Large intestine (tissue), 3 donors: ENCODE results near the gene TAF4. TPM values are rescaled to one million over a fixed set of nuclear protein-coding genes. Genes with fewer than 3 reads are reported as not detected.
"Not testable (repeated sequence)": the region's sequence is repeated elsewhere in the genome, so short reads cannot be mapped to it uniquely, and the experiment has no call there.

Experiments
- DNase-seq, 2 donors: peaks; one replicate each; pipeline versions ENCODE4 v3.0.0 to v3.0.0-alpha.2; 2013
- H3K27ac ChIP-seq: one replicate; pipeline ENCODE4 v1.5.1; 2013; ENCODE audit warnings: low read length
- H3K27me3 ChIP-seq: 2 replicates; pipeline ENCODE4 v1.6.1; 2013; ENCODE audit warnings: low read length; ENCODE audit not compliant: control insufficient read depth, insufficient read depth
- H3K36me3 ChIP-seq: 2 replicates; pipeline ENCODE4 v1.6.1; 2013; ENCODE audit warnings: low read length; ENCODE audit not compliant: control insufficient read depth, insufficient read depth
- H3K4me1 ChIP-seq: one replicate; pipeline ENCODE4 v1.6.1; 2013; ENCODE audit warnings: low read length; ENCODE audit not compliant: control insufficient read depth, insufficient read depth
- H3K4me3 ChIP-seq: one replicate; pipeline ENCODE4 v1.5.1; 2013; ENCODE audit warnings: low read length
- H3K9me3 ChIP-seq: one replicate; pipeline ENCODE4 v1.6.1; 2013; ENCODE audit warnings: mild to moderate bottlenecking, low read depth, low read length, moderate library complexity; ENCODE audit not compliant: control insufficient read depth
- WGBS: methylation state at CpG from one replicate; pipeline ENCODE4 v1.1.5; 2013; ENCODE audit warnings: low lambda C conversion rate; ENCODE audit not compliant: insufficient coverage; 5-methylcytosine and 5-hydroxymethylcytosine counted together
- polyA plus RNA-seq: library from polyadenylated mRNA; unstranded; fragments of 120-200 nt; gene quantifications from one replicate; pipeline ENCODE4 v1.2.1, GENCODE V29; 2013

Gene TAF4
- polyA plus RNA-seq, 1 donor = 17.4 TPM

DNA sequence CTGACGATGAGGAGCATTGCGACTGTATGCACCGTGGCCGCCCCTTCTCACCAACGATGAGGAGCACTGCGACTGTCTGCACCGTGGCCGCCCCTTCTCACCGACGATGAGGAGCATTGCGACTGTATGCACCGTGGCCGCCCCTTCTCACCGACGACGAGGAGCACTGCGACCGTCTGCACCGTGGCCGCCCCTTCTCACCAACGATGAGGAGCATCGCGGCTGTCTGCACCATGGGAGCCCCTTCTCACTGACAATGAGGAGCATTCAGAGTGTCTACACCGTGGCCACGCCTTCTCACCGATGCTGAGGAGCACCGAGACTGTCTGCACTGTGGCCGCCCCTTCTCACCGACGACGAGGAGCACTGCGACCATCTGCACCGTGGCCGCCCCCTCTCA, 120.7 kb downstream of the TAF4 start:
- DNase-seq, H3K4me1 ChIP-seq, H3K4me3 ChIP-seq, H3K27me3 ChIP-seq, H3K36me3 ChIP-seq, H3K27ac ChIP-seq, H3K9me3 ChIP-seq: not testable (repeated sequence)
- no CpG with 5 or more reads among the region's 34 CpGs for WGBS

DNA sequence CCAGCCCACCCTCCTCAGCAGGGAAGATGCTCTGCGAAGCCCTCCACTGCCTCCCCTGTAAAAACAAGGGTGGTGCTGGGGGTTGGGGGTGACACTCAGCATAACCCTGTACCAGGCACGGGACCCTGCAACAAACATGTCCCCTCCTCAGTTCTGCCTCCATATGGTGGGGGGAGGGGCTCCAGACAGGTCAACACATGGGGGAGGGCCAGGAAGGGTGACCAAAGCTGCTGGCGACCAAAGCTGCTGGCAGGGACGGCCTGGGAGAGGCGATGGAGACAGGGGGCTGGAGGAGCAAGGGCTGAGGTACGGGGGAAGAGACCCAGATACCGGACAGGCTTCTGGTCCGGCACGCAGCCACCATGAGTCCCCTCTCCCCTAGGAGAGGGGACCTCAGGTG, 123.2 kb downstream of the TAF4 start:
- no peaks in the 10 kb centered on the region for H3K4me1 ChIP-seq
- H3K4me3 ChIP-seq = no peak overlapping the region
- H3K27me3 ChIP-seq = no peaks in the 10 kb centered on the region
- H3K27ac ChIP-seq = no peak overlapping the region
- no CpG with 5 or more reads among the region's 9 CpGs for WGBS
- no peaks in the 10 kb centered on the region for H3K9me3 ChIP-seq
- no peaks in the 10 kb centered on the region for H3K36me3 ChIP-seq
- no peak for DNase-seq

DNA sequence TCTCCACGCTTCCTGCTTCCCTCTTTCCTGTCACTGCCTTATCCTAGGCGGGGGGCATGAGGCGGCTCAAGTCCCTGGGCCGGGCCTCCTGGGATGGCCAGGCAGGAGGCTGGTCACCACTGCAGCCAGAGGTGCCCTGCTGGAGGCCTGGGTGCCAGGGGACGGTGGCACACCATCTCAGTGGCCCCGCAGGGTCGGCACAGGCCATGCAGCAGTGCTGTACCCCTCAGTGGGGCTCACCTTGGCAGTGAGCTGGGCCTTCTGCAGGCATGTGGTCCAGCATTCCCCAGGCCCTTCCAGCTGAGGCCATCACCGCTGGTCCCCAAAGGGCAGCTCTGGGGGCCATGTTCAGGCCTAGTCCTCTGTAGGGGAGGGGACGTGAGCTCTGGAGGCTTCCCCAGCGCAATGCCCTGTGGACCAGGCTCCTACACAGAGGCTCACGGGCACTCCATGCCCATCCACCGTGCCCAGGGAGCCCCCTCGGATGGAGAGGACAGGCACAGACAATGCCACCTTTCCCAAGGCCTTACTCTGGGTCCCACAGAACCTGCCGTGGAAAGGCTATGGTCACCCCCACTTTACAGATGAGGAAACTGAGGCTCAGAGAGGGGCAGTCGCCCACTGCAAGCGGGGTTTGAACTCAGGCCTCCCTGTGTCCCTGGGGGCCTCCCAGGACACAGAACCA, 123.8 kb downstream of the TAF4 start:
- no peaks in the 10 kb centered on the region for H3K36me3 ChIP-seq
- no peak overlapping the region for H3K4me3 ChIP-seq
- no peak overlapping the region for H3K27ac ChIP-seq
- no peaks in the 10 kb centered on the region for H3K27me3 ChIP-seq
- no peak for DNase-seq
- H3K9me3 ChIP-seq = no peaks in the 10 kb centered on the region
- no peaks in the 10 kb centered on the region for H3K4me1 ChIP-seq
- WGBS = no CpG with 5 or more reads among the region's 16 CpGs

DNA sequence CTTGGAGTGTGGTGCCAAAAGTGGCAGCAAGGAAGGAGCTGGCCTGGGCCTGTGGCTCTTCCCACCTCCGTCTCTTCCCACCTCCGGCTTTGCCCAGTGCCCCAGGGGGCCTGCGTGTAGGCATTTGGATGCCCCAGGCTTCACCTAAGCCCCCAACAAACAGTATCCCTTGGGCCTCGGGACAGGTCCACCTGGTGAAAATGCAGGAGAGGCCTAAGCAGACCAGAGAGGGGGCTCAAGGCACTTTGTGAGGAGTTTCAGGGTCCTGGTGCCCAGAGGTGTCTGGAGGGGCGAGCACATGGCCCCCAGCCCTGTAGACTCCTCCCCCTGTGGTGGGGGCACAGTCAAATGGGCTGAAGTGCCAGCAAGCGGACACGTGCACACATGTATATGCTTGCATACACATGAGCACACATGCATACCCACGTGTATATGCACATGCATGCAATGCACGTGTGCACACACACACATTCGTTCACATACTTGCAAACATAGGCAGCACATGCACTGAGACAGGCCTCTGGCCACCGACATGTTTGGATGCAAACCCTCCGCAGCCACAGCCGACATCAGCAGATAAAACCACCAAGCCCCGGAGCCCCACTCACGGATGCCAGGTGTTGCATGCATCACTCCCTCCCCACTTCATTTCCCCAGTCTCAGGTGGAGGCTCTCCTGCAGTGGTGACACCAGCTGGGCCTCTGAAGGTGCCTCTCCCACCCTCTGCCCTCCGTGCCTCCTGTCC, 124.5 kb downstream of the TAF4 start:
- no CpG with 5 or more reads among the region's 16 CpGs for WGBS
- Histone ChIP-seq H3K27me3 (no peaks in the 10 kb centered on the region), H3K27ac (no peak overlapping the region), H3K4me3 (no peak overlapping the region), H3K4me1 (no peaks in the 10 kb centered on the region), H3K9me3 (no peaks in the 10 kb centered on the region), H3K36me3 (no peaks in the 10 kb centered on the region)
- DNase-seq = no peak

DNA sequence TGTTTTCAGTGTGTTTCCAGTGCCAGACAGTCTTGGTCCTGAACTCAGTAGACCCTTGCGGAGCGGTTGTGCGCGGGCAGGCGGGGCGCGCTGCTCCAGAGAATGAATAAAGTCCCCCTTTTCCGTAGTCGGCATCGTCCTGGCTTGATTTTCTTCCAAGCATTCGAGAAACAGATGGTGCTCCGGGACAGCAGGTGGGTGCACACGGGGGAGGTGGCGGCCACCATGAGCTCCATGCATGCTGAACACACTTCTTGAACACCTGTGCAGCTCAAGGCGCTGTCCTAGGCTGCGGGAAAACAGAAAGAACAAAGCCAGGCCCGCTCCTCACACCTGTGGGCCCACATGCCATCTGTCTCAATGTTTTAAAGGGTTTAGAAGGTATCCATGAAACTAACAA, 125.2 kb downstream of the TAF4 start:
- no peaks in the 10 kb centered on the region for H3K27me3 ChIP-seq
- H3K36me3 ChIP-seq = no peaks in the 10 kb centered on the region
- no CpG with 5 or more reads among the region's 17 CpGs for WGBS
- no peak overlapping the region for H3K27ac ChIP-seq
- DNase-seq = no peak
- no peaks in the 10 kb centered on the region for H3K9me3 ChIP-seq
- no peak overlapping the region for H3K4me3 ChIP-seq
- H3K4me1 ChIP-seq = no peaks in the 10 kb centered on the region

DNA sequence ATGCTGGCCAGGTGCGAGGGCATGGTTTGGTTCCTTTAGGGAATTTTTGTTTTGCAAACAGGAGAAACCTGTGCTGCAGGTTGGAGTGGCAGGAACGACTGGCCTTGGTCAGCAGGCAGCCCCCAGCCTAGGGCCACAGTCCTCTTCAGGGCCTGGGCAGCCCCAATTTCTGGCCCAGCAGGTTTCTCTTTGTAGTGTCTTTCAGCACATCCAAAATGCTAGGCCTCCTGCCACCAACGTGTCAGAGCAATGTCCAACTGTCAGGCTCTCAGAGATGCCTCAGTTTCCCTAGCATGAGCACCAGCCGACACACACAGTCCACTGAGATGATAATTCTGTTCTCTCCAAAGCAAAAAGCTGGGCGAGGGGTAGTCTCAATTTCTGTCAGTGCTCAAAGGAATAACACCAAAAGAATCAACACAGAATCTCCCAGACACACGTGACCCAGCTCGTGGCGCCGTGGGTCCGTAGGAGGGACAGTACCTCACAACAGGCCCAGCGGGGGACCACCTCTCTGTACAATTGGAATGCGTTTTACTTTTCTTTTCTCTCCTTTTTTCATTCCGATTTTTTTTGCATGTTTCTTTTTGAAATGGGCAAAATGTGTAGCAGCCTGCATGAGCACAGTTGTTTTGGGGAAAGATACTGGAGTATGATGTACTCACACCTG, 125.9 kb downstream of the TAF4 start:
- no peaks in the 10 kb centered on the region for H3K36me3 ChIP-seq
- no peaks in the 10 kb centered on the region for H3K4me1 ChIP-seq
- no peak overlapping the region for H3K4me3 ChIP-seq
- no peaks in the 10 kb centered on the region for H3K9me3 ChIP-seq
- WGBS = 80% methylated on average over 3 of the region's 13 CpGs
- no peak for DNase-seq
- H3K27ac ChIP-seq = no peak overlapping the region
- no peaks in the 10 kb centered on the region for H3K27me3 ChIP-seq

DNA sequence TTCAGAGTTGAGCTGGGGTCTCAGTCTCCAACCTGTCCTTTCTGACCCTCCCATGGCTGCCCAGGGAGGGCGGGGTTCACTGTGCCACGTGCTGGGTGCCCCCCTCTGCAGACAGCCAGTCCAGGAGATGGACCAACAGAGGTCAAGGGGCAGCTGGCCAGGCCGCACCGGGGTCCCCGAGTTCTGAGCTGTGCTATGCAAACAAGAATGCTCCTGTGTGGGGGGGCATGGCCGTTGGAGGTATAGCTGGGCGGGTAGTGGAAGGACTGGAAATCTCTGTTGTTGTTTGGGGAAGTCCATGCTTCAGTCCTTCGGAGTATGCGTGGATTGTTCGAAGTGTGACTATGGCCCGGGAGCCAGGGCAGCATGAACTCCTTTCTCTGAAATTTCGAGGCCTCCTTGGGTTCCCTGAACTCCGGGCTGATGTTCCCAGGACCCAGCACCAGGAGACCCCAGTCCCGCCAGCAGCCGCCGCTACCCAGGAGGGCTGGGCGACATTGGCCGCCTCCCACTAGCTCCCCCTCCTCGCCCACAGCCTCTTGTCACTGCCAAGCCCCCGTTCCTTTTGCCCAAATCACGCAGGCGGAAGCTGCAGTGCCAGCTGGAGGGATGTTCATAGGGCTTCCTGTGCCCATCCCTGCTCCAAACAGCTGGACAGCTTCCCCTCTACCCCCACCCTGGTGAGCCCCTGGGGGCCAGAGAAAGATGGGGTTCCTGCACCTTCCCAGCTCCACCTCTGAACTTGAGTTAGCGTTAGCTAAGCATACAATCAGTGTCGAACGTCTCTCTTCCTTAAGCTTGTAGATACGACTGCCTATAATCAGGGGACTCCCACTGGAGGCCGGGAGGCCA, 126.6 kb downstream of the TAF4 start:
- Histone ChIP-seq H3K4me3 (no peak overlapping the region), H3K27me3 (no peaks in the 10 kb centered on the region), H3K4me1 (no peaks in the 10 kb centered on the region), H3K9me3 (no peaks in the 10 kb centered on the region), H3K27ac (no peak overlapping the region), H3K36me3 (no peaks in the 10 kb centered on the region)
- no peak for DNase-seq
- no CpG with 5 or more reads among the region's 27 CpGs for WGBS

DNA sequence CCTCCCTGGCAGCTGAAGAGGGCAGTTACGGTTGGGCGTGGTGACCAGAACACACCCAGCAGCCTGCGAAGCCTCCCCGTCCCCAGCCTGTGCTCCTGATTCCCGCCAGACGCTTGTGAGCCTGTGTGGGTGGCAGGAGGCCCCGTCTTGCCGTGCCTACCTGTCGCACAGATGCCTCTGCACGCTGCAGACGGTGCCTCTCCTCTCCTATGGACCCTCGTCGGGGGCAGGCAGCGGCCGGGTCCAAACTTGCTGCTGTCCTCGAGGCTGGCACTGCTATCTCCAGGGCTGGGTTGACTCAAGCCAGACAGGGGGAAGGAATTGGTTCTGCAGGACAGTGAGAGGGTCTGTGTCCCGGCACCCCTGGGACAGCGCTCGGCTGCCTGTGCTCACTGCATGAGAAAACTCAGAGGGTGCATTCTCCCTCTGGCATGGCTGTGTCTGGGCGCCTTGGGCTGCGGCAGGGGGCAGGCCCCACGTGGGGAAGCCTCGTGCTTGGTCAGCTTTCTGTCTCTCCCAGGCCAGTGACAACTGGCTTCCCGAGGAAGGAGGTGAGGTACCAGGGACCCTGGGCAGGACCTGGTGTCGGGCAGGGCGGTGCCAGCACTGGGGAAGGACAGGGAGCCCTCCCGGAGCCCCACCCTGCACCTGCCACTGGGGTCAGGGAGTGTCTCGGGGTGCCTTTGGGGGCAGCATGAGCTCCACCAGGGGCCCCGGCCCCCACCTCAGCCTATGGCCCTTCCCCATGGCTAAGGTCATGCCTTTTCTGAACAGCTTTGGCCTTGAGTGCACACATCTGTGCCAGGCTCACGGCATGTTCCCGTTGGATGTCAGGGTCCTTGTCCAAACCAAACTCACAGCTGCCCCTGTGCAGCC, 127.5 kb downstream of the TAF4 start:
- Histone ChIP-seq H3K9me3 (no peaks in the 10 kb centered on the region), H3K27ac (no peak overlapping the region), H3K4me1 (no peaks in the 10 kb centered on the region), H3K4me3 (no peak overlapping the region), H3K27me3 (no peaks in the 10 kb centered on the region), H3K36me3 (no peaks in the 10 kb centered on the region)
- DNase-seq = no peak
- WGBS = no CpG with 5 or more reads among the region's 31 CpGs

DNA sequence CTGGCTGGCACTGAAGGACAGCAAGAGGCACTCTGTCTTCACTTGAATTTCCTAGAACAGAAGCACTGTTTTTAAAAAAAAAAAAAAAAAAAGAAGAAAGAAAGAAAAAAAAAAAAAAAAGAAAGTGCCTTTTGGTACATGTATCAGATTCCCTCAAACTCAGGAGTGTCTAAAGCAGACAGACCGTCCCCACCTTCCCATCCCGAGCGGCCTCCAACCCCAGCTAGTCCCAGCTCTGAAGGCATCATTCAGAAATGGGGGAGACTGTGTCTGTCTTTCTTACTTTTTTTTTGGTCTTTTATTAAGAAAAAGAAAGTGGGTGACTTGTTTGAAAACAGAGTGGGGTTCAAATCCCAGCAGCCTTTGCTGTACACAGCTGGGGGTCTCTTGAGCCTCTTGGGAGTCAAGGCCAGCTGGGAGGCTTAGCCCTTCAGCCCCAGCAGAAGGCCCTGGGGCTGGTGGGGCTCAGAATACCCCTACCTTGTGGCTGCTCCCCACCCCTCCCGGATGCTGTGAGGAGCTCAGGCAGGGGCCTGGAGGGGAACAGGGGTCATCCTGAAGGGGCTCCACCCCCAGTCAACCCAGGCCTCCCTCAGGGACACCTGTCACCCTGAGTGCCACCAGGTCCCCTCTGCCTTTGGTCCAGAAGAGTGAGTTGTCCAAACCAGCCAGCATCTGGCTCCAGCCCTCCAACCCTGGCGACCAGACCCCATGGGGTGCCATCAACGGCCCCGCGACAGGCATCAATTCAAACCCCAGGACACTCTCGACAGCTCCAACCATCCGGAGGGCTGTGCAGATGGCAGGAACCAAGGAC, 128.3 kb downstream of the TAF4 start:
- no CpG with 5 or more reads among the region's 10 CpGs for WGBS
- Histone ChIP-seq H3K9me3 (no peaks in the 10 kb centered on the region), H3K27me3 (no peaks in the 10 kb centered on the region), H3K27ac (no peak overlapping the region), H3K4me1 (no peaks in the 10 kb centered on the region), H3K36me3 (no peaks in the 10 kb centered on the region), H3K4me3 (no peak overlapping the region)
- no peak for DNase-seq
